Activated T-cell treated with anti-CD3 and anti-CD28 coated beads, Interleukin-2, amount 50 U/mL, for 72 hours (primary cell): ENCODE measurements around the gene GNB3. TPM values are rescaled to one million over a fixed set of nuclear protein-coding genes. Genes with fewer than 3 reads are reported as not detected.

Experiments
- ATAC-seq, 2 donors: fragments of 150-1000 bp; cut with Tn5 transposase; replicated peaks in 1 of 2; 2 replicates each; pipeline ENCODE4 v1.10.0; 2021; ENCODE audit warnings: moderate library complexity in 2 of 2, mild to moderate bottlenecking in 1 of 2
- DNase-seq, 2 donors: peaks; one replicate each; pipeline ENCODE4 v3.0.0; 2021 to 2022; ENCODE audit warnings: mixed read lengths in 1 of 2
- H3K27ac Mint-ChIP-seq: one replicate; pipeline ENCODE4 v1.8.0; 2022; ENCODE audit warnings: mild to moderate bottlenecking, moderate library complexity, mixed read lengths
- H3K27me3 Mint-ChIP-seq: one replicate; pipeline ENCODE4 v1.8.0; 2022; ENCODE audit warnings: low read depth, mixed read lengths
- H3K36me3 Mint-ChIP-seq, 2 donors: one replicate each; pipeline ENCODE4 v1.8.0; 2022; ENCODE audit warnings: mixed read lengths in 2 of 2, mild to moderate bottlenecking in 1 of 2; ENCODE audit not compliant: insufficient read depth in 2 of 2
- H3K4me1 Mint-ChIP-seq: one replicate; pipeline ENCODE4 v1.8.0; 2022; ENCODE audit warnings: low read depth, mixed read lengths
- H3K4me3 Mint-ChIP-seq, 2 donors: one replicate each; pipeline ENCODE4 v1.8.0; 2022; ENCODE audit warnings: mild to moderate bottlenecking in 2 of 2, mixed read lengths in 2 of 2, moderate library complexity in 2 of 2
- H3K9me3 Mint-ChIP-seq, 2 donors: one replicate each; pipeline ENCODE4 v1.8.0; 2022; ENCODE audit warnings: mixed read lengths in 2 of 2
- total RNA-seq, 2 donors: library from RNA; stranded (reverse); gene quantifications; one replicate each; pipeline ENCODE4 v1.2.3, GENCODE V29; 2022

Gene GNB3
- 1 to 10 TPM in 1 of 2 donors, under 1 TPM in 1; 0.95 to 1.3 TPM for total RNA-seq

GRCh38 chr12:6840761-6841515 lies at the start of gene GNB3:
GNB3 (plus strand) TSS chr12:6840925; CDS start chr12:6841288, 363 bp downstream.
- Mint-ChIP-seq H3K27ac (no peak within 1 kb of the TSS), H3K27me3 (no peaks in the 10 kb centered on the region), H3K4me3 (no peak within 1 kb of the TSS), H3K36me3 (peaks cover 0 to 2% of the 10 kb centered on the region in 2 donors), H3K9me3 (no peaks in the 10 kb centered on the region), H3K4me1 (no peaks in the 10 kb centered on the region)
- no peak for ATAC-seq
- no peak for DNase-seq

- Mint-ChIP-seq H3K9me3 (no peaks in the 10 kb centered on the region), H3K4me1 (peaks cover 68% of the 10 kb centered on the region), H3K27ac (peak overlapping the region; percentile 92), H3K27me3 (no peaks in the 10 kb centered on the region), H3K36me3 (peaks cover 8 to 15% of the 10 kb centered on the region in 2 donors), H3K4me3 (peak overlapping the region; percentile 87 to 98)
- no peak for DNase-seq
- ATAC-seq = peak; percentile 14 to 15
Measured at GRCh38 chr12:6791931-6792520, 48.7 kb upstream of the GNB3 start.

GRCh38 chr12:6792522-6793201 lies 48.1 kb upstream of the GNB3 start:
- Mint-ChIP-seq H3K4me1 (peaks cover 66% of the 10 kb centered on the region), H3K4me3 (peak overlapping the region; percentile 87 to 98)
- no peak for DNase-seq

DNA sequence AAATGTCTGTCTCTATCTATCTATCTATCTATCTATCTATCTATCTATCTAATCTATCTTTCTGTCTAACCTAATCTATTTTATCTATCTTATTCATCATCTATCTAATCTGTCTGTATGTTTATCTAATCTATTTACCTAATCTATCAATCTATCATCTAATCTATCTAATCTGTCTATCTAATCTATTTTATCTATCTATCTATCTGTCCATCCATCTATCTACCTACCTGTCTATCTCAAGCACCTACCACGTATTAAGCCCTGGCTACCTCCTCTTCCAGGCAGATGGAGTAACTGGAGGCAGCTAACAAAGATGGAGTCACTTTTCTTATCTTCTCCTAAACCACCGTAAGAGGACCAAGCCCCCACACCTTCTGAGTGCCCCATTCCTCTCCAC lies 45.6 kb upstream of the GNB3 start:
- H3K36me3 Mint-ChIP-seq = peaks cover 5 to 11% of the 10 kb centered on the region in 2 donors
- no peaks in the 10 kb centered on the region for H3K9me3 Mint-ChIP-seq
- H3K4me1 Mint-ChIP-seq = peaks cover 62% of the 10 kb centered on the region
- H3K4me3 Mint-ChIP-seq = peak overlapping the region in 1 of 2 donors; percentile 31
- ATAC-seq (no peak), DNase-seq (no peak)
- no peaks in the 10 kb centered on the region for H3K27me3 Mint-ChIP-seq
- peak overlapping the region; percentile 92 for H3K27ac Mint-ChIP-seq

More at GRCh38 chr12:6792522-6793201, 48.1 kb upstream of the GNB3 start:
- ATAC-seq = peak; percentile 42 to 47
- Mint-ChIP-seq H3K9me3 (no peaks in the 10 kb centered on the region), H3K27me3 (no peaks in the 10 kb centered on the region), H3K27ac (peak overlapping the region; percentile 52), H3K36me3 (peaks cover 8 to 15% of the 10 kb centered on the region in 2 donors)

DNA sequence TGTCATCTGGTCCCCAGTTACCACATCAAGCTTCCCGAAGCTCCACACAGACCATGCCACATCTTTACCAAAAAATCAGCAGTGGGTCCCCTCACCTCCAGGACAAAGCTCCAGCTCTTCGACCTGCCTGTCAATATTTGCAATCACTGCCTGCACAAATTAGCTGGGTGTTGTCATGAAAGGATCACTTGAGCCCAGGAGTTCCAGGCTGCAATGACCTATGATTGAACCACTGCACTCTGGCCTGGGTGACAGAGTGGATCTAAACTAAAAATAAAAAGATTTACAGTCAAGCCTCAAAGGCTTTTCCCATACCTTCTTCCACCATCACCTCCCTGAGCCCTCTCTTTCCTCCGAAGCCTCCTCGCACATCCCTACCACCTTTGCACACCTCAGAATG lies 44.1 kb upstream of the GNB3 start:
- Mint-ChIP-seq H3K4me1 (peaks cover 61% of the 10 kb centered on the region), H3K4me3 (no peak overlapping the region), H3K27ac (no peak overlapping the region), H3K27me3 (no peaks in the 10 kb centered on the region), H3K36me3 (peaks cover 2 to 11% of the 10 kb centered on the region in 2 donors), H3K9me3 (no peaks in the 10 kb centered on the region)
- DNase-seq = no peak
- ATAC-seq = no peak

- DNase-seq = no peak
- Mint-ChIP-seq H3K4me3 (no peak overlapping the region), H3K9me3 (no peaks in the 10 kb centered on the region), H3K36me3 (peaks cover 2 to 17% of the 10 kb centered on the region in 2 donors), H3K27ac (no peak overlapping the region), H3K27me3 (no peaks in the 10 kb centered on the region), H3K4me1 (peaks cover 35% of the 10 kb centered on the region)
- ATAC-seq = no peak
Measured at GRCh38 chr12:6799147-6799546, 41.6 kb upstream of the GNB3 start.

GRCh38 chr12:6807170-6807569 lies 33.6 kb upstream of the GNB3 start:
- H3K4me3 Mint-ChIP-seq = no peak overlapping the region
- no peaks in the 10 kb centered on the region for H3K27me3 Mint-ChIP-seq
- H3K4me1 Mint-ChIP-seq = peaks cover 19% of the 10 kb centered on the region
- no peaks in the 10 kb centered on the region for H3K9me3 Mint-ChIP-seq
- peaks cover 5 to 22% of the 10 kb centered on the region in 2 donors for H3K36me3 Mint-ChIP-seq
- no peak overlapping the region for H3K27ac Mint-ChIP-seq
- no peak for DNase-seq
- ATAC-seq = no peak

- Mint-ChIP-seq H3K27ac (no peak overlapping the region), H3K4me1 (peaks cover 21% of the 10 kb centered on the region), H3K4me3 (no peak overlapping the region), H3K27me3 (no peaks in the 10 kb centered on the region), H3K36me3 (peaks cover 5 to 12% of the 10 kb centered on the region in 2 donors), H3K9me3 (no peaks in the 10 kb centered on the region)
- ATAC-seq (no peak), DNase-seq (no peak)
Measured at GRCh38 chr12:6809056-6809455, 31.7 kb upstream of the GNB3 start.

- Mint-ChIP-seq H3K4me1 (peaks cover 21% of the 10 kb centered on the region), H3K4me3 (peak overlapping the region; percentile 0 to 12), H3K27me3 (no peaks in the 10 kb centered on the region), H3K36me3 (peaks cover 3 to 5% of the 10 kb centered on the region in 2 donors), H3K27ac (peak overlapping the region; percentile 8), H3K9me3 (no peaks in the 10 kb centered on the region)
- no peak for DNase-seq
- ATAC-seq = no peak
Measured at GRCh38 chr12:6810758-6811157, 30.0 kb upstream of the GNB3 start.

DNA sequence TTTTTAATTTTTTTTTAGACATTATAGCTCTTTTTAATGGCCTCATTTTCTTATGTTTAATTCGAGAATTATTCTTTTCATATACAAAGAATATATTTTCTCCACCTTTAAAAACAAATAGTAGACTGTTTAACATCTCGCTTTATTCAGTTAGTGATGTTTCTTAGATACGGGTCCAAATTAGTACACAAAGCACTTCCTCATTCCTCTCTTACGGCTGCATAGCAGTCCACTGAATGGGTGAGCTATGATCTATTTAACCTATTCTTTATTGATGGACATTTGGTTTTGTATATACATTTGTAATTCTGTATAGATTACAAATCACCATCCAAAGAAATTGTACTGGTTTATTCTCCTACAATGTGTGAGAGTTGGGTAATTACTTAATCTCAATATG lies 27.4 kb upstream of the GNB3 start:
- H3K36me3 Mint-ChIP-seq = peaks cover 9 to 10% of the 10 kb centered on the region in 2 donors
- ATAC-seq = no peak
- DNase-seq = no peak
- no peak overlapping the region for H3K27ac Mint-ChIP-seq
- H3K4me1 Mint-ChIP-seq = peaks cover 21% of the 10 kb centered on the region
- H3K4me3 Mint-ChIP-seq = no peak overlapping the region
- no peaks in the 10 kb centered on the region for H3K9me3 Mint-ChIP-seq
- no peaks in the 10 kb centered on the region for H3K27me3 Mint-ChIP-seq

GRCh38 chr12:6816598-6816997 lies 24.1 kb upstream of the GNB3 start:
- H3K4me1 Mint-ChIP-seq = peaks cover 16% of the 10 kb centered on the region
- H3K4me3 Mint-ChIP-seq = no peak overlapping the region
- ATAC-seq = no peak
- H3K9me3 Mint-ChIP-seq = no peaks in the 10 kb centered on the region
- H3K36me3 Mint-ChIP-seq = peaks cover 6 to 7% of the 10 kb centered on the region in 2 donors
- DNase-seq = no peak
- no peaks in the 10 kb centered on the region for H3K27me3 Mint-ChIP-seq
- no peak overlapping the region for H3K27ac Mint-ChIP-seq

GRCh38 chr12:6817098-6817497 lies 23.6 kb upstream of the GNB3 start:
- ATAC-seq = no peak
- no peaks in the 10 kb centered on the region for H3K9me3 Mint-ChIP-seq
- no peak for DNase-seq
- peaks cover 11% of the 10 kb centered on the region for H3K4me1 Mint-ChIP-seq
- no peak overlapping the region for H3K27ac Mint-ChIP-seq
- H3K36me3 Mint-ChIP-seq = peaks cover 6 to 7% of the 10 kb centered on the region in 2 donors
- peaks cover 3% of the 10 kb centered on the region for H3K27me3 Mint-ChIP-seq
- no peak overlapping the region for H3K4me3 Mint-ChIP-seq

GRCh38 chr12:6817662-6818157 lies 23.0 kb upstream of the GNB3 start:
- DNase-seq (no peak), ATAC-seq (no peak)
- no peak overlapping the region for H3K27ac Mint-ChIP-seq
- peaks cover 6 to 7% of the 10 kb centered on the region in 2 donors for H3K36me3 Mint-ChIP-seq
- no peak overlapping the region for H3K4me3 Mint-ChIP-seq
- peaks cover 9% of the 10 kb centered on the region for H3K4me1 Mint-ChIP-seq
- H3K9me3 Mint-ChIP-seq = no peaks in the 10 kb centered on the region
- H3K27me3 Mint-ChIP-seq = peaks cover 9% of the 10 kb centered on the region
